DMS53 treated with DMSO at 0.1 percent for 48 hours (cell line): ENCODE measurements around the gene ABCB10.
A peak's percentile ranks its signal among the peaks of the same experiment; 100 is the strongest.
"Not testable (repeated sequence)": the region's sequence is repeated elsewhere in the genome, so short reads cannot be mapped to it uniquely, and the experiment has no call there.

ENCODE experiments used
- DNase-seq: peaks from one replicate; lab custom pipeline; 2025; ENCODE audit not compliant: unreplicated experiment; lab: John Stamatoyannopoulos, UW

Gene ABCB10

DNA sequence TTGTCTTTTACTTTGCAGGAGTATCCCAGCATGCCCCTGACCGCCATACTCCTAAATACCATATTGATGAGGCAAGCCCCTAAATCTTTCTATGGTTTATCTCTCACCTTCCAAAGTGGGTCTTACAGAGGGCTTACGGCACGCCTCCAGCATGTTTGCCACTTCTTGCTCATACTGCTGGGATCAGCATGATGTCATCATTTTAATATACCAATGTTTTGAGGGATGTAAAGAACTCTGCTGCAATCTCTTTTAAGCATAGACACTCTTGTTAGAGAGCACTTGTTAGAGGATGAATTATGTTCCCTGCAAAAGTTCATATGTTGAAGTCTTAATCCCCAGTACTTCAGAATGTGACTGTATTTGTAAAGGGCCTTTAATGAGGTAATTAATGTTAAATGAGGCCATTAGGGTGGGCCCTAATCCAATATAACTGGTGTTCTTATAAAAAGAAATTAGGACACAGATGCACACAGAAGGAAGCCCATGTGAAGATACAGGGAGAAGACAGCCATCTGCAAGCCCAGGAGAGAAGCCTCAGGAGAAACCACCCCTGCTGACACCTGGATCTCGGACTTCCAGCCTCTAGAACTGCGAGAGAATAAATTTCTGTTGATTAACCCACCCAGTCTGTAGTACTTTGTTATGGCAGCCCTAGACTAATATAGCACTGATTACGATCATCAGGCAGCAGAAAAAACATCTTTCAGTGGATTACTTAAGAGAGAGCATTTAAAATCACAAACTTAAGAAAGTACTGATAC lies 16.4 kb upstream of the ABCB10 start:
- no peak for DNase-seq

DNA sequence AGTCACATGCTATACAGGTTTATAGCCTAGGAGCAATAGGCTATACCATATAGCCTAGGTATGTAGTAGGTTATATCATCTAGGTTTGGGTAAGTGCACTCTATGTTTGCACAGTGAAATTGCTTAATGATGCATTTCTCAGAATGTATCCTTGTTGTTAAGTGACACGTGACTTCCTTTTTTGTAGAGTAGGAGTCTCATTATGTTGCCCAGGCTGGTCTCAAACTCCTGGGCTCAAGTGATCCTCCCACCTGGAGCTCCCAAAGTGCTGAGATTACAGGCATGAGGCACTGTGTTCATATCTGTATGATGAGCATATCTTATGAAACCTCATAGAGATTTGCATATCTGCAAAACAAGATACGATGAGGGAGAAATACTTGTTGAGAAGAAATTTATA lies 13.8 kb upstream of the ABCB10 start:
- DNase-seq = no peak

DNA sequence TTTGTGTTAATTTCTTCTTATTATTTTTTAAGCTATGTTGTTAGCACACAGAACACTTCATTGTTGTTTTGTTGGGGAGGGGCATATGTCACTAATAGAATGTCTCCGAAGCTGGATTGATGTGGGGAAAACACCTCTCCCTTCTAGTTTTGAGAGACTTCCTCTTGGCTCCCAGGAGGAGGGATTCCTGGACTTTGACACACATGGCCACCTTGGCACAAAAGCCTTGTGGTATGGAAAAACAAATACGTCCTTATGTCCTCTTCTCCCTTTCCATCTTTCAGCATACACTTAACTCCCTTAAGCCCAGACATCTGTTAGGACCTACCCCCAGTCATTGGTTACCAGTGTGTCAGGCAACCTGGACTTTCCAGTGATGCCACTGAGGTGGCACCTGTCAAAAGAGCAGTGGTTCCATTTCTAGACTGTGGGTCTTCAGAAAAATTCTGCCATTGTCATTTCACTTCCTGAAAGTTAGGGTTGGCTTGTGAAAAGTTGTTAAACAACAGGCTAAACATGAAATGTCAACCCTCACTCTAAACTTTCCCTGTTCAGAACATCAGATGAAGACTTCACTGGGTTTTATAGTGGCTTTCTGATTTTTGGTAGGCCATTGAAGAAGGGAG lies 12.5 kb upstream of the ABCB10 start:
- DNase-seq = peak; percentile 12

DNA sequence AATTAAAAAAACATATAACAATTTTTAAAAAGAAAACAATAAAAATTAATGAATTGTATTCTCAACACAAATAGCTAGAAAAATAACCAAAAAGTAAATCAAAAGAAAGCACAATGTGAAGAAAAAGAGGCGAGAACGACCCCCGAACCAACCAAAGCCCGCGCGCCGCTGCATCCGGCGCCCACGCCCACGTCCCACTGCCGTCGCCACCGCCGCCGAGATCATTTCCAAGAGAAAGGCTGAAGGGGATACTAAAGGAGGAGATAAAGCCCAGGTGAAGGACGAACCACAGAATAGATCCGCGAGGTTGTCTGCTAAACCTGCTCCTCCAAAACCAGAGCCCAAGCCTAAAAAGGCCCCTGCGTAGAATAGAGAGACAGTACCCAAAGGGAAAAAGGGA lies 11.8 kb upstream of the ABCB10 start:
- DNase-seq = no peak

DNA sequence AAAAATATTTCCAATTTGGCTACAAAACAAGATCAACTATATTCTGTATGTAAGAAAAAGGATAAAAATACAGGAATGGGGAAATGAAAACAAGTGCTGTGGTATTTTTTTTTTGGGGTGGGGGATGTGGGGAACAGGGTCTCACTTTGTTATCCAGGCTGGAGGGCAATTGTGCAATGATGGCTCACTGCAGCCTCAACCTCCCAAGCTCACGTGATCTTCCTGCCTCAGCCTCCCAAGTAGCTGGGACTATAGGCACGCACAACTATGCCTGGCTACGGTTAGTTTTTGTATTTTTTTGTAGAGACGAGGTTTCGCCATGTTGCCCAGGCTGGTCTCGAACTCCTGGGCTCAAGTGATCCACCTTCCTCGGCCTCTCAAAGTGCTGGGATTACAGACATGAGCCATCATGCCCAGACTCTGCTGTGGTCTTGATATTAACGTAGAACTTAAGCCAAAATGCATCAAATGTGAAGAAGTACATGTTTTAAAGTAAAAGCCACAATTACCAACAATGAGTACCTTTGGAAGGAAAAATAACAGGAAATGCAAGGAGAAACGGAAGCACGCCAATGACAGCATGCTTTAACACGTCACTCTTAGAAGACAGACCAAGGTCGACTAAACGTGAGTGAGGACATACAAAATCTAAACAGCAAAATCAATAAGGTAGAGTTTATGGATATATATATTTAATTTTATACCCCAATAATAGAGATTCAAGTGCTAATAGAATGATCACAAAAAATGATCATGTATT lies 8.8 kb upstream of the ABCB10 start:
- DNase-seq = no peak

DNA sequence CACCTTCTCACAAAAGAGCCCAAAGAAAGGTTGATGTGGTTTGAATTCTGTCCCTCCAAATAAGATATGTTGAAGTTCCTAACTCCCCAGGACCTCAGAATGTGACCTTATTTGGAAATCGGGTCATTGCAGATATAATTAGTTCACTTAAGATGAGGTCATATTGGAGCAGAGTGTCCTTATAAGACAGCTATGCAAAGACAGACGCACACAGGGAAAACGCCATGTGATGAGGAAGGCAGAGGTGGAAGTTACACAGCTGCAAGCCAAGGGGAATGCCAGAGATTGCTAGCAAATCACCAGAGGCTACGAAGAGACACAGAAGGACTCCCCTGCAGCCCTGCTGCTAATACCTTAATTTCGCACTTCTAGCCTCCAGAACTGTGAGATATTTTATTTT lies 5.2 kb upstream of the ABCB10 start:
- no peak for DNase-seq

DNA sequence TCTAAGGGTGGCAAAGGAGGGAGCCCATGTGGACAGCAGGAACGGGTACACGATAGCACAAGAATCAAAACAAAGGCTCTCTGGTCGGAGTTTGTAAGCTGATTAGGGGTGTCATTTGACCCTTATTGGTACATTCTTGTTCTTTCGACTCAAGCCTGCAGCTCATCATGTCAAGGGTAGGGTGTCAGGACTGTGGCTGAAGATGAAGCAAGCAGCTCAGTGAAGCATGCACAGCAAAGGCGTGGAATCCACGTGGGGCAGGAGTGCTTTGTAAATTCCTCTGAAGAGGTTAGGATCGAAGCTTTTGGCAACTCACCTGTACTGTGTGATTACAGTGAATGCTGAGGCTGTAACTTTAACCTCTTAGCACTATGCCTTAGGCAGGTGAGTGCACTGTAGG lies 4.7 kb upstream of the ABCB10 start:
- DNase-seq = no peak

DNA sequence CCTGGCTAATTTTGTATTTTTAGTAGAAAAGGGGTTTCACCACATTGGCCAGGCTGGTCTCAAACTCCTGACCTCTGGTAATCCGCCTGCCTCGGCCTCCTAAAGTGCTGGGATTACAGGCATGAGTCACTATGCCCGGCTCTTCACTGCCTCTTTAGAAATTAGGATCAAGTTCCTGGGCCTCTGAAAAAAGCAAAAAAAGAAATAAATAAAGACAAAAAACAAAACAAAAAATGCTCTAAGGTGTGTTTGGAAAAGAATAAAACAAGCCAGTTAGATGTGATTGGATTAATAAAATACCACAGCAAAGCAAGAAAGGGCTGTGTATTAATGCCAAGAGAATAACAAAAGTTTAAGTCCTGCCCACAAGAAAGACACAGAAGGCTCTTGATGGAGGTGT lies 4.2 kb upstream of the ABCB10 start:
- DNase-seq = no peak

DNA sequence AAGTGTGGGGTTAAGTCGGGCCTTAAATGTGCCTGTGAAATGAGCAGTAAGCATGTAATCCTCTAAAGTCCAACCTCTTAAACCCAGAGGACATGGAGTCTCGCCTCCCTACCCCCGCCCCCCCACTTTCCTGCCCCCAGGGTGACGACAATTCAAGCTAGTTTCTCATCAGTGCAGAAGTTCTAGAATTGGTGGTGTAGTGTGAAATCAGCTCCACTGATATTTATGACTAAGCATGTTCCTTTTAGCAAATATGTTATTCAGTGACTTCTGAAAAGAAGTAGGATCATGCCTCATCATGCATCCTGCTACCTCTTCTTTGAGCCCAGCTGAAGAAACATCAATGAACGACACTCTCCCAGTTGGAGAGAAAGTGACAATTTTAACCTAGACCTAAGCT lies 2.6 kb upstream of the ABCB10 start:
- no peak for DNase-seq

DNA sequence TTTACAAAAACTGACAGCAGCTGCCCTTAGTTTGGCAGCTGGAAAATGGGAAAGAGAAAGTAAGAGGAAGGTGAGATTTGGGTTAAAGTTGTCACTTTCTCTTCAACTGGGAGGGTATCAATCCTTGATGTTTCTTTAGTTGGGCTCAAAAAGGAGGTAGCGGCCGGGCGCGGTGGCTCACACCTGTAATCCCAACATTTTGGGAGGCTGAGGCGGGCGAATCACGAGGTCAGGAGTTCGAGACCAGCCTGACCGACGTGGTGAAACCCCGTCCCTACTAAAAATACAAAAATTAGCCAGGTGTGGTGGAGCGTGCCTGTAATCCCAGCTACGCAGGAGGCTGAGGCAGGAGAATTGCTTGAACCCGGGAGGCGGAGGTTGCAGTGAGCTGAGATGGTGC lies 1.6 kb upstream of the ABCB10 start:
- not testable (repeated sequence) for DNase-seq

DNA sequence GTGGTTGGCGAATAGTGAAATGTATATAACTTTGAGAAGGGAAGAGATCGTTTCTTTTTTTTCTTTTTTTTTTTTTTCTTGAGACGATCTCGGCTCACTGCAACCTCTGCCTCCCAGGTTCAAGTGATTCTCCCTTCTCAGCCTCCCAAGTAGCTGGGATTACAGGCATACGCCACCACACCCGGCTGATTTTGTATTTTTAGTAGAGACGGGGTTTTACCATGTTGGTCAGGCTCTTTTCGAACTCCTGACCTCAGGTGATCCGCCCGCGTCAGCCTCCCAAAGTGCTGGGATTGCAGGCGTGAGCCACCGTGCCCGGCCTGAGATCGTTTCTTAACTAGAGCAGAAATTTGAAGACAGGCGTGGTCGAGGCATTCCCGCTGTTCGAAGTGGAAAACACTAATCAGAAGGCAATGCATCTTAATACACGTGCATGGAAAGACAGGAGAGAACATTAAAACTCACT lies 862 bp upstream of the ABCB10 start:
- DNase-seq = not testable (repeated sequence)

DNA sequence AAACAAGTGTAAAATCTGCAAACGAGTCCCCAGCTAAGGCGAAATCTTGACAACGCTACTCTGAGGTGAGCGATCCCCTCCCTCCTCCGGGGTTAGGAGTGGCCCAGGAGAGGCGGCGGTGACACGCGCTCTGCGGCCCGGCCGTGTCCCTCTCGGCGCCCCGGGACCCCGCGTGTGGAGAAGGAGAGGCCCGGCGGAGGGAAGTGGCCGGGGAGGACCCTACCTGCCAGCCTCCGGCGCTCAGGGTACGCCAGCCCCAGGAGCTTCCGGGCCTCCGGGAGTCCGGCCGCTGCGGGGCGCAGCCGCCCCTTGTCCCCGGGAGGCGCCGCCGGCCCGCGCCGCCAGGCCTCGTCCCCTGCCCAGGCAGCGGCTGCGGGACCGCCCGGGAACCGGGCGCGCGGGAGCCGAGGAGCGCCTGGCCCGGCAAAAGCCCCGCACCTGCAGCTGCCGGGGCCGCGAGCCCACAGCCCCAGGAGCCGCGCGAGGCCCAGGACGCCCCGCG lies 543 bp downstream of the ABCB10 start:
- no peak for DNase-seq

DNA sequence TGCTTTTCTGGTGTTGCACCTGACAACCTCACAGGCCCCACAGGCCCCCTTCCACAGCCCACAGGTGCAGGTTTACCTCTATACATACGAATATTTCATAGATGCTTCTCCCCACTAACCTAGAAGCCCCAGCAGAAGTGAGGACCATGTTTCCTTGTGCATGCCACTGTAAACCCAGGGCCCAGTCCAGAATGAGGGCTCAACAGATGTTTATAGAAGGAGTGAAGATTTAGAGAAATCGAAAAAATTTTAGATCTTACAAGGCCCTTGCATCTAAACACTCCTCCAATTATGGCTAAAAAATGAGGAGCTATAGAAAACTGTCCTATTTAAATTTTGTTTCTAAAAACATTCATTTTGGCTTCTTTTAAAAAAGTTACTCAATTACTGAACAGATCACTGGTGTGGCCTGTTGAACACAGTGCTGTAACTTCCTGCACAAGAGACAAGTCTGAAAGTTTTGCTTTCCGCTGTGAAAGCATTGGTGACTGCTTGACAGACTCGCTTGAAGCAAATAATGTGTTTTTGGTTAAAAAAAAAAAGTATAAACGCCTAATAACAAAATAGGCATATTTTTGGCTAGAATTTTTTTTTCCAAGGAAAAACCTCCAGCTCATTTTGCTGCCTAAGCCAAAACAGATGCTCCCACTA lies 1.2 kb downstream of the ABCB10 start:
- DNase-seq = no peak

DNA sequence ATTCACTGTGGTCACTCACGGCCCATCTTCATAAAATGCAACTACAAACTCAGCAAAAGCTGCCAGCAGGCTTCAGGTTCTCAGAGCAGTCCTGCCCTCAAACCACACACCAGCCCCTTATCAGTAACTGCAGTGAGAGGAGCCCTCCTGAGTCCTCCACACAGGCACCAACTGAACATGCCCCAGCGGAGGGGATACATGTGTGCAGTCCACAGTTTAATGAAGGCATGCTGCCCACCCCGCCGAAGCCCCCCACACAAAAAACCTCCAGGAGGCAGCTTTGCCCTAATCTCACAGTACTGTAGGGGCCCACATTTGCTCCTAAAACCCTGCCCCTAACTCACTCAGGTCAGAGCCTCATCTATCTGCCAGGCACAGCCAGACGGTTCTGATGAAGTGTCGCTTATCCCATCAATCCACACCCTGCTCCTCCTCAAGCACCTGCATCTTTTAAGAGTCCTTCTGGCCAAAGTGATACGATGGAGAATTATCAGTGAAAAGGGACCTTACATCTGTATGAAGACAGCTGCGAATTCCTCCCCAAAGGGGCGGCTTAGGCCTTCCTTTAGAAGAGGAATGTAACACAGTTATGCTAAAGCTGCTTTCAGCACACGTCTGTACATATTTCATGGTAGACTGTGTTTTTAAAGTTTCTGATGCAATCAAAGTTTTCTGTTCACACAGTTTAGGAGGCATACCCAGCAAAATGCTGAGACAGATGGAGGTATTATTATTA lies 3.5 kb downstream of the ABCB10 start:
- DNase-seq = no peak

DNA sequence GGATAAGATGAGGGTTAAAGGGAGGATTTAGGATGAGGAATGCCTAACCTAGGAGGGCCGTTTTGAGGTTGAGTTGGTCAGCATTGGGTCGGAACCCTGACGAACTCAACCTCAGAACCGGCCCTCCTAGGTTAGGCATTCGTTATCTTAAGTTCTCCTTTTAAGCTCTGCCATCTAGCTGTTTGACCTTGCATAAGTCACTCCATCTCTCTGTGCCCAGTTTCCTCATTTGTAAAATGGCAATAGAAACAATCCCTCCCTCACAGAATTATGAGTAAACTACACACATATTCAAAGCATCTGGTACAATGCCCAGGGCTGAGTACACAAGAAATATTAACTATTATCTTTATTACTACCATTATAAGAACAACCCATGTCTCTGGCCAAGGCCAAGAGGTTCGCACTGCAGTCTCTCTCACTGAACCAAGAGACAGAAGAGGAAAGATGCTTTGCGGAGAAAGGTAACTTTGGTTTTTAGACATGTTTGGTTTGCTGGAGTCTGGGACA lies 4.8 kb downstream of the ABCB10 start:
- no peak for DNase-seq

DNA sequence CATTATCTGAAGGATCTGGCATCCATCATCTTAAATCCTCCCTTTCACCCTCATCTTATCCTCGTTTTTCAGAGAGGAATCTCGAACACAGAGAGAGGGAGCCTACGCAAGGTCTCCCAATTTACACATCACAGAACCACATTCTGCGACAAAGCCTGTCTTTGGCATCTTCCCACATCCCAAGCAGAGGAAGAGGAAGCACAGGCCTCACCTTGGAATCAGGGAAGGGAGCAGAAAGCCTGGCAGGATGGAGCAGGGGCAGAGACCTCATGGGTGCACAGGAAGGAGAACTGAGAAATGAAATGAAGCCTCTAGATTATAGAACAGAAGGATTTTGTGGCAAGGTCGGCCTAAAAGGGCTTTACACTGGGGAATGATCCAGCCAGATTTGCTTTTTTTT lies 5.8 kb downstream of the ABCB10 start:
- no peak for DNase-seq

DNA sequence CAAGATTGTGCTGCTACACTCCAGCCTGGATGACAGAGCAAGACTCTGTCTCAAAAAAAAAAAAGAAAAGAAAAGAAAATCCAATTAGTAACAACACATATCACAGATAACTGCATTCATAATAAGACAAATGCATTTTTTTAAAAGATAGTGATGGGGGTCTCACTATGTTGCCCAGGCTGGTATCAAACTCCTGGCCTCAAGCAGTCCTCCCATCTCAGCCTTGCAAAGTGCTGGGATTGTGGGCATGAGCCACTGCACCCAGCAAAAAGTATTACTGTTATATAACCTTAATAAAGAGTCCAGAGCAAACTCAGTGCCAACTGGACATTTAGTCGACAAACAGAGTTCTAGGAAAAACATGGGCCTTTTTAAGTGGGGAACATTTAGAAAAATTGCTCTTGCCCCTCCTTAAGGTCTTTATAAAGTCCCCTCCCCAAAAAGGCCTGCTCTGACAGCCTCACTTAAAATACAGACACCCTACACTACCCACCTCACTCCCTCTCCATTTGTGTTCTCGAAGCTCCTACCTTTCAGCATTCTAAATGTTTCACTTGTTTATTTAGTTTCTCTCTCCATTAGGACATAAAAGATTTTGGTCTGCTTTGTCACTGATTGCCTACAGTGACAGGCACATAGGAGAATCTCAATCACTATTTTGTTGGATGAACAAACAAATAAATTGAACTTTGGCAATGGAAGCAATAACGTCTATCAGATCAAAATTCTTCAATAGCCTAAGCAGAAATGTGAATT lies 7.5 kb downstream of the ABCB10 start:
- no peak for DNase-seq

DNA sequence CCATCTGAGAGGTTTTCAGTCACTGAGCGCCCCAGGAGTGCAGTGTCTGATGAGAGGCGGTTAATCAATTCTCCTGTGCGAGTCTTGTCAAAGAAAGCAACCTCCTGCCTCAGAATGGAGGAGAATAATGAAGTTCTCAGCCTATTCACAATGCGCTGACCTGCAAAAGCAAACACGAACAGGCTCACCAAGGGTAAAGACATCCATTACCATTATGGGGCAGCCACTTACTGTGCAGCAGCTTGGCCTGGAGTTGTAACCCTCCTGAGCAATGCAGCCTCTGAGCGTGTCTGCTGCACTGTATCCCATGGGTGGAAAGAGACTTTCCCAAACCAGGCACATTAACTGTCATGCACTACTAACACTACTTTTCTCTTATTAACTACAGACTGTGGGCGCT lies 11.0 kb downstream of the ABCB10 start:
- DNase-seq = no peak

DNA sequence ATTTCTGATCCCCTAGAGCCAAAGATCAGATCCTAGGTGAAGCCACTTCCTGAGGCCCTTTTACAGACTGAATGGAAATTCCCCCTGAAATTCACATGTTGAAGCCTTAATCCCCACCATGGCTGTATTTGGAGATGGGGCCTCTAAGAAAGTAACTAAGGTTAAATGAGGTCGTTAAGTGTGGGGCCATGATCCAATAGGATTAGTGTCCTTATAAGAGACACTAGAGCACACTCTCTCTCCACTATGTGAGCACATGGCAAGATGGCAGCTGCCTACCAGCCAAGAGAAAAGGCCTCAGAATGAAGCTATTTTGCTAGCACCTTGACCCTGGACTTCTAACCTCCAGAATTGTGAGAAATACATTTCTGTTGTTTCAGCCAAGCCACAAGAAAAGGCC lies 13.9 kb downstream of the ABCB10 start:
- no peak for DNase-seq
